Ovary (tissue), 3 donors: ENCODE measurements around the gene SLC23A1.

ENCODE experiments used
- CTCF ChIP-seq, 3 donors: fragments of 450-650 bp in 2 of 3; fragments of 200-600 bp in 1 of 3; IDR thresholded peaks; one replicate each; pipeline versions ENCODE4 v1.5.1 to v1.8.0; 2016 to 2022; ENCODE audit warnings: antibody characterized with exemption in 3 of 3, mild to moderate bottlenecking in 1 of 3
- EP300 ChIP-seq: sonication (generic); formaldehyde crosslinking; IDR thresholded peaks from one replicate; pipeline ENCODE4 v1.6.1; 2017; ENCODE audit warnings: antibody characterized with exemption
- donor health status: DM: no; HTN: no; CAD: no.

- TF ChIP-seq CTCF (IDR thresholded peaks at IDR 0.05) = no peak
- no peak for TF ChIP-seq EP300
These were observed 8.7 kb upstream of the SLC23A1 start for GRCh38 chr5:139391570-139392323.
